Measurements from ENCODE around the gene NNMT.
"Not testable (repeated sequence)": the region's sequence is repeated elsewhere in the genome, so short reads cannot be mapped to it uniquely, and the experiment has no call there.

The NNMT gene

GRCh38 chr11:114307524-114308203, 11.5 kb downstream of the NNMT start:
- DNase-seq (ENCODE audit: low read depth in 3 of 3, low spot score in 1 of 3): no peak

GRCh38 chr11:114308689-114309089, 12.5 kb downstream of the NNMT start:
- DNase-seq (ENCODE audit: low read depth in 3 of 3, low spot score in 1 of 3): no peak

- no peak for DNase-seq (ENCODE audit: low read depth in 3 of 3, low spot score in 1 of 3)
Observed at GRCh38 chr11:114309517-114309916, 13.3 kb downstream of the NNMT start.

GRCh38 chr11:114310095-114310494, 13.9 kb downstream of the NNMT start:
- no peak for DNase-seq (ENCODE audit: low read depth in 3 of 3, low spot score in 1 of 3)

- DNase-seq (ENCODE audit: low read depth in 3 of 3, low spot score in 1 of 3): no peak
Observed at GRCh38 chr11:114311946-114312345, 15.7 kb downstream of the NNMT start.

- DNase-seq (ENCODE audit: low read depth in 3 of 3, low spot score in 1 of 3): no peak
Observed at GRCh38 chr11:114314096-114314495, 17.9 kb downstream of the NNMT start.

GRCh38 chr11:114315749-114316368, 19.7 kb downstream of the NNMT start:
- no peak for DNase-seq (ENCODE audit: low read depth in 3 of 3, low spot score in 1 of 3)

- DNase-seq (ENCODE audit: low read depth in 3 of 3, low spot score in 1 of 3): no peak
Observed at GRCh38 chr11:114316980-114317786, 21.0 kb downstream of the NNMT start.

GRCh38 chr11:114317787-114318137, 21.6 kb downstream of the NNMT start:
- no peak for DNase-seq (ENCODE audit: low read depth in 3 of 3, low spot score in 1 of 3)

GRCh38 chr11:114318361-114318760, 22.2 kb downstream of the NNMT start:
- no peak for DNase-seq (ENCODE audit: low read depth in 3 of 3, low spot score in 1 of 3)

- DNase-seq (ENCODE audit: low read depth in 3 of 3, low spot score in 1 of 3): no peak
Observed at GRCh38 chr11:114319716-114320328, 23.6 kb downstream of the NNMT start.

GRCh38 chr11:114321621-114322257, 25.5 kb downstream of the NNMT start:
- DNase-seq (ENCODE audit: low read depth in 3 of 3, low spot score in 1 of 3): no peak

- no peak for DNase-seq (ENCODE audit: low read depth in 3 of 3, low spot score in 1 of 3)
Observed at GRCh38 chr11:114322934-114323333, 26.7 kb downstream of the NNMT start.

- no peak for DNase-seq (ENCODE audit: low read depth in 3 of 3, low spot score in 1 of 3)
Observed at GRCh38 chr11:114326151-114326550, 30.0 kb downstream of the NNMT start.

- no peak for DNase-seq (ENCODE audit: low read depth in 3 of 3, low spot score in 1 of 3)
Observed at GRCh38 chr11:114326776-114327175, 30.6 kb downstream of the NNMT start.

- DNase-seq (ENCODE audit: low read depth in 3 of 3, low spot score in 1 of 3): no peak
Observed at GRCh38 chr11:114330373-114330772, 34.2 kb downstream of the NNMT start.

GRCh38 chr11:114340311-114341131, 44.3 kb downstream of the NNMT start:
- DNase-seq (ENCODE audit: low read depth in 3 of 3, low spot score in 1 of 3): no peak

GRCh38 chr11:114341667-114342066, 45.5 kb downstream of the NNMT start:
- DNase-seq (ENCODE audit: low read depth in 3 of 3, low spot score in 1 of 3): not testable (repeated sequence)

GRCh38 chr11:114342476-114342875, 46.3 kb downstream of the NNMT start:
- no peak for DNase-seq (ENCODE audit: low read depth in 3 of 3, low spot score in 1 of 3)

- no peak for DNase-seq (ENCODE audit: low read depth in 3 of 3, low spot score in 1 of 3)
Observed at GRCh38 chr11:114343020-114343419, 46.8 kb downstream of the NNMT start.

Data from stimulated activated CD4-positive, alpha-beta T cell treated with anti-CD3 and anti-CD28 coated beads, TNF-alpha, amount 100 ng/mL, for 1 hour (primary cell).